ENCODE data around the gene MZF1.

The MZF1 gene

GRCh38 chr19:58536852-58537798 is 36.0 kb downstream of the MZF1 start:
- Histone ChIP-seq H3K36me3 (ENCODE audit: control insufficient read depth in 2 of 2, insufficient read depth in 1 of 2, low read length in 2 of 2) (no peaks in the 10 kb centered on the region), H3K4me3 (ENCODE audit: low read depth, low read length) (no peak overlapping the region), H3K4me1 (ENCODE audit: control insufficient read depth, insufficient read depth, low read length) (no peaks in the 10 kb centered on the region), H3K27ac (ENCODE audit: extremely low read depth, low read depth, low read length) (no peak overlapping the region), H3K9me3 (ENCODE audit: control insufficient read depth, insufficient read depth, low read depth, low read length) (no peaks in the 10 kb centered on the region)
- POLR2A ChIA-PET, result no interaction called here
- CTCF ChIA-PET, result no interaction called here
- TF ChIP-seq ZNF610 (tag by site-specific recombination; IDR thresholded peaks at IDR 0.05; ENCODE audit: borderline replicate concordance) (no peak), PATZ1 (tag by site-specific recombination; IDR thresholded peaks at IDR 0.05) (no peak), ZBTB7A (tag by site-specific recombination; IDR thresholded peaks at IDR 0.05; ENCODE audit: low read depth) (no peak)

- POLR2A ChIA-PET, result interaction anchor here (0.7 to 3.1 kb wide), 3 partner anchors 8 to 174 kb away, joined by 3 to 21 read pairs (median 4); partner anchors contain the start of genes TRIM28 and ZBTB45
- TF ChIP-seq HOXD13 (CRISPR knock-in tag; IDR thresholded peaks at IDR 0.05; ENCODE audit: borderline replicate concordance) (no peak), GLI2 (tag by site-specific recombination; IDR thresholded peaks at IDR 0.05; ENCODE audit: borderline replicate concordance, low read depth) (no peak), ZNF341 (tag by site-specific recombination; IDR thresholded peaks at IDR 0.05; ENCODE audit: low read depth) (no peak), ZNF549 (tag by site-specific recombination; IDR thresholded peaks at IDR 0.05) (no peak), ZSCAN16 (tag by site-specific recombination; IDR thresholded peaks at IDR 0.05) (no peak), ZNF48 (tag by site-specific recombination; IDR thresholded peaks at IDR 0.05) (no peak), ZNF174 (tag by site-specific recombination; IDR thresholded peaks at IDR 0.05) (no peak), ZNF776 (tag by site-specific recombination; IDR thresholded peaks at IDR 0.05; ENCODE audit: borderline replicate concordance) (no peak), ZSCAN23 (tag by site-specific recombination; IDR thresholded peaks at IDR 0.05) (no peak), EGR2 (tag by site-specific recombination; IDR thresholded peaks at IDR 0.05; ENCODE audit: low read depth) (no peak), ZNF596 (tag by site-specific recombination; IDR thresholded peaks at IDR 0.05) (no peak)
- Histone ChIP-seq H3K9me3 (ENCODE audit: control insufficient read depth, insufficient read depth, low read depth, low read length) (no peaks in the 10 kb centered on the region), H3K27ac (ENCODE audit: extremely low read depth, low read depth, low read length) (no peak overlapping the region), H3K4me1 (ENCODE audit: control insufficient read depth, insufficient read depth, low read length) (no peaks in the 10 kb centered on the region), H3K4me3 (ENCODE audit: low read depth, low read length) (no peak overlapping the region), H3K36me3 (ENCODE audit: control insufficient read depth in 2 of 2, insufficient read depth in 1 of 2, low read length in 2 of 2) (no peaks in the 10 kb centered on the region)
- CTCF ChIA-PET, result no interaction called here
These were observed 37.3 kb downstream of the MZF1 start for GRCh38 chr19:58535857-58536256.

DNA sequence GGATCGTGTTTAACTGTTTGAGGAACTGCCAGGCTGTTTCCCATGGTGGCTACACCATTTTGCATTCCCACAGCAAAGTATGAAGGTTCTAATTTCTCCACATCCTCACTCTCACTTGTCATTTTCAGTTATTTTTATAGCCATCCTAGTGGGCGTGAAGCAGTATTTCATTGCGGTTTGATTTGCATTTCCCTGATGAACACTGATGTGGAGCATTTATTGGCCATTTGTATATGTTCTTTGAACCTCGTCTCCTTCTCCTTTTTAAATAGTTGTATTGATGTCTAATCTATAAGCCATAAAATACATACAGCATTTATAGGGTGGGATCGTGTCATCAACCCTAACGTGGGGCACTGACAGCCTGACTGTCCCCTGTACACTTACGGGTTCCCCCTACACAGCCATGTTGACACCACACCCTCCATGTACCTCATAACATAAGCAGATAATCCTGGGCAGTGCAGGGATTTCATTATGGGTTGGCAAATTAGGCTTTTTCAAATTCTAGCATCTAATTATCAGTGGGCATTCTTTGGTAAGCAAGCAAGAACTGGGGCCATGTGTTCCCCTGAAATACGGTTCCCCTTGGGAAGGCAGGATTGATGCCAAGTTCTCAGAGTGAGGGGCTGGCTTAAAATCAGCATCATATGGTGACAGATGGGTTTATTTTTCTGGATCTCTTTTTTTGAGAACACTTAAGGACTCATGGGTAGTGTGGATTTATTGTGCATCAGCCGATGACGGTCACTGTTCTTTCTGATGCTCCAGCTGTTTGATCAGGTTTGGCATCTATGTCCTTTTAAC is 41.9 kb downstream of the MZF1 start:
- H3K36me3 ChIP-seq (ENCODE audit: control insufficient read depth in 2 of 2, insufficient read depth in 1 of 2, low read length in 2 of 2), result no peaks in the 10 kb centered on the region
- ChIA-PET POLR2A (interaction anchor here (1.1 to 1.3 kb wide), 2 partner anchors 12 to 13 kb away, joined by 3 to 5 read pairs; partner anchors contain the start of genes TRIM28 and ZBTB45), CTCF (interaction anchor here (0.9 to 1.4 kb wide), 2 partner anchors 11 to 12 kb away, joined by 6 to 9 read pairs; partner anchors contain the start of genes TRIM28 and ZBTB45)
- no peak overlapping the region for H3K27ac ChIP-seq (ENCODE audit: extremely low read depth, low read depth, low read length)
- H3K4me1 ChIP-seq (ENCODE audit: control insufficient read depth, insufficient read depth, low read length), result no peaks in the 10 kb centered on the region
- H3K9me3 ChIP-seq (ENCODE audit: control insufficient read depth, insufficient read depth, low read depth, low read length), result no peaks in the 10 kb centered on the region
- H3K4me3 ChIP-seq (ENCODE audit: low read depth, low read length), result no peak overlapping the region
- TF ChIP-seq KLF1 (tag by site-specific recombination; IDR thresholded peaks at IDR 0.05) (no peak), ZFP41 (tag by site-specific recombination; IDR thresholded peaks at IDR 0.05; ENCODE audit: borderline replicate concordance) (no peak), KLF7 (tag by site-specific recombination; IDR thresholded peaks at IDR 0.05; ENCODE audit: borderline replicate concordance) (no peak), ZNF843 (tag by site-specific recombination; IDR thresholded peaks at IDR 0.05) (no peak), HOXA7 (CRISPR knock-in tag; IDR thresholded peaks at IDR 0.05; ENCODE audit: borderline replicate concordance) (no peak), MZF1 (tag by site-specific recombination; IDR thresholded peaks at IDR 0.05; ENCODE audit: borderline replicate concordance) (no peak), ZNF324 (tag by site-specific recombination; IDR thresholded peaks at IDR 0.05) (no peak), ZNF560 (tag by site-specific recombination; IDR thresholded peaks at IDR 0.05; ENCODE audit: borderline replicate concordance) (no peak)
- TF ChIP-seq, protein P1, sequence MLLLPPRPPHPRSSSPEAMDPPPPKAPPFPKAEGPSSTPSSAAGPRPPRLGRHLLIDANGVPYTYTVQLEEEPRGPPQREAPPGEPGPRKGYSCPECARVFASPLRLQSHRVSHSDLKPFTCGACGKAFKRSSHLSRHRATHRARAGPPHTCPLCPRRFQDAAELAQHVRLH (tag by site-specific recombination; IDR thresholded peaks at IDR 0.05), result no peak
- TF ChIP-seq, protein P2, sequence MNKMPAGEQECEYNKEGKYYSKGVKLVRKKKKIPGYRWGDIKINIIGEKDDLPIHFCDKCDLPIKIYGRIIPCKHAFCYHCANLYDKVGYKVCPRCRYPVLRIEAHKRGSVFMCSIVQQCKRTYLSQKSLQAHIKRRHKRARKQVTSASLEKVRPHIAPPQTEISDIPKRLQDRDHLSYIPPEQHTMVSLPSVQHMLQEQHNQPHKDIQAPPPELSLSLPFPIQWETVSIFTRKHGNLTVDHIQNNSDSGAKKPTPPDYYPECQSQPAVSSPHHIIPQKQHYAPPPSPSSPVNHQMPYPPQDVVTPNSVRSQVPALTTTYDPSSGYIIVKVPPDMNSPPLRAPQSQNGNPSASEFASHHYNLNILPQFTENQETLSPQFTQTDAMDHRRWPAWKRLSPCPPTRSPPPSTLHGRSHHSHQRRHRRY (tag by site-specific recombination; IDR thresholded peaks at IDR 0.05), result no peak
- TF ChIP-seq, protein P3, sequence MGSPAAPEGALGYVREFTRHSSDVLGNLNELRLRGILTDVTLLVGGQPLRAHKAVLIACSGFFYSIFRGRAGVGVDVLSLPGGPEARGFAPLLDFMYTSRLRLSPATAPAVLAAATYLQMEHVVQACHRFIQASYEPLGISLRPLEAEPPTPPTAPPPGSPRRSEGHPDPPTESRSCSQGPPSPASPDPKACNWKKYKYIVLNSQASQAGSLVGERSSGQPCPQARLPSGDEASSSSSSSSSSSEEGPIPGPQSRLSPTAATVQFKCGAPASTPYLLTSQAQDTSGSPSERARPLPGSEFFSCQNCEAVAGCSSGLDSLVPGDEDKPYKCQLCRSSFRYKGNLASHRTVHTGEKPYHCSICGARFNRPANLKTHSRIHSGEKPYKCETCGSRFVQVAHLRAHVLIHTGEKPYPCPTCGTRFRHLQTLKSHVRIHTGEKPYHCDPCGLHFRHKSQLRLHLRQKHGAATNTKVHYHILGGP (tag by site-specific recombination; IDR thresholded peaks at IDR 0.05), result no peak
